ENCODE results near the gene F8. TPM values are rescaled to one million over a fixed set of nuclear protein-coding genes. Genes with fewer than 3 reads are reported as not detected.

The F8 gene
- total and polyA plus RNA-seq, 2 of the 4 experiments (the other 2 are of a cell fraction): 1.4 to 1.5 TPM

GRCh38 chrX:154968353-154968752, 54.2 kb downstream of the F8 start:
- ChIA-PET CTCF (no interaction called here), POLR2A (ENCODE audit: unreplicated experiment) (no interaction called here)
- no TSS peak for BruUV-seq (replicated peaks)
- H2AFZ ChIP-seq (replicated peaks; ENCODE audit: low read length, poor library complexity): no peak overlapping the region
- H4K91ac ChIP-seq (ENCODE audit: insufficient read depth, low read depth, low read length): no peak overlapping the region
- no peaks in the 10 kb centered on the region for H3K9me1 ChIP-seq (ENCODE audit: insufficient read depth, low read length)
- DNase-seq: no peak
- H3K9ac ChIP-seq (ENCODE audit: low read depth, low read length): no peak overlapping the region
- dilution Hi-C loops (cut with HindIII; ENCODE audit: low sequenced_read_pairs, unreplicated experiment) (no loop called here), in situ Hi-C loops (cut with MboI; ENCODE audit: low sequenced_read_pairs) (no loop called here), intact Hi-C loops (cut with micrococcal nuclease) (no loop called here)
- H2BK120ac ChIP-seq (ENCODE audit: low read depth, low read length): no peak overlapping the region
- no peak overlapping the region for H4K5ac ChIP-seq (ENCODE audit: low read depth, low read length)
- H3K4me3 ChIP-seq (ENCODE audit: insufficient read depth, low read depth, low read length): no peak overlapping the region
- ATAC-seq (ENCODE audit: low read depth): no peak
- H3K27me3 ChIP-seq (ENCODE audit: control insufficient read depth, insufficient read depth, low read length): no peaks in the 10 kb centered on the region
- no peaks in the 10 kb centered on the region for H4K20me1 ChIP-seq (ENCODE audit: insufficient read depth, low read length)
- H3K14ac ChIP-seq (replicated peaks; ENCODE audit: low read depth, low read length): no peak overlapping the region
- no peak overlapping the region for H3K4ac ChIP-seq (ENCODE audit: low read depth, low read length)
- no peak overlapping the region for H3K56ac ChIP-seq (ENCODE audit: extremely low read depth, insufficient read depth, low read length)
- no peak overlapping the region for H2BK15ac ChIP-seq (ENCODE audit: low read depth, low read length)
- 0 out of 2 replicates have a peak, but pooled peaks cover 2% of the 10 kb centered on the region for H3K9me3 ChIP-seq (ENCODE audit: control insufficient read depth, insufficient read depth, low read length)
- H2AK5ac ChIP-seq (ENCODE audit: low read depth, low read length): no peak overlapping the region
- H2BK20ac ChIP-seq (ENCODE audit: low read depth, low read length): no peak overlapping the region
- H3K27ac ChIP-seq (ENCODE audit: insufficient read depth, low read length): no peak overlapping the region
- no peak overlapping the region for H3K23ac ChIP-seq (ENCODE audit: low read depth, low read length)
- no peak overlapping the region for H4K8ac ChIP-seq (ENCODE audit: low read depth in 2 of 2, low read length in 2 of 2)
- no peak overlapping the region for H2BK5ac ChIP-seq (ENCODE audit: low read depth, low read length, poor library complexity, severe bottlenecking)
- H3K4me1 ChIP-seq (ENCODE audit: control insufficient read depth, insufficient read depth, low read length): no peaks in the 10 kb centered on the region
- no peak for TF ChIP-seq MXI1 (IDR thresholded peaks at IDR 0.05; ENCODE audit: borderline replicate concordance, low read depth, low read length)
- TF ChIP-seq CEBPB (IDR thresholded peaks at IDR 0.05; ENCODE audit: low read depth, low read length): peak; percentile 50
- no peak for TF ChIP-seq ELK1 (IDR thresholded peaks at IDR 0.05; ENCODE audit: borderline replicate concordance, low read depth, low read length)
- H3K79me1 ChIP-seq (ENCODE audit: low read depth in 1 of 2, low read length in 2 of 2): no peaks in the 10 kb centered on the region
- no peak overlapping the region for H3K18ac ChIP-seq (ENCODE audit: low read depth, low read length)
- H3K36me3 ChIP-seq (ENCODE audit: control insufficient read depth, insufficient read depth, low read length): no peaks in the 10 kb centered on the region
- WGBS, 2 experiments (ENCODE audit: extremely low coverage in 2 of 2, insufficient read length in 1 of 2): no CpG with 5 or more reads among the region's 2 CpGs
- H3K4me2 ChIP-seq (ENCODE audit: low read depth, low read length): no peak overlapping the region
- H2AK9ac ChIP-seq (replicated peaks; ENCODE audit: low read depth, low read length, poor library complexity): no peak overlapping the region
